ENCODE measurements around the gene ATG16L1.
A peak's percentile ranks its signal among the peaks of the same experiment; 100 is the strongest.

Gene ATG16L1

GRCh38 chr2:233240897-233241296 lies 10.6 kb upstream of the ATG16L1 start:
- Histone ChIP-seq H3K27ac (no peak overlapping the region), H3K36me3 (replicated peaks) (no peaks in the 10 kb centered on the region), H3K4me3 (ENCODE audit: low read depth, low read length) (no peak overlapping the region), H3K27me3 (replicated peaks) (no peaks in the 10 kb centered on the region)
- in situ Hi-C loops (cut with HindIII; ENCODE audit: low pct_ligation_motif_present, low sequenced_read_pairs), result loop anchor here (25.0 kb wide), 1 partner anchor 154 kb away; no protein-coding TSS in a partner anchor
- TF ChIP-seq CTCF (IDR thresholded peaks at IDR 0.05; ENCODE audit: low read depth, low read length, missing control alignments), result no peak
- no peak for DNase-seq

GRCh38 chr2:233241803-233242202 lies 9.7 kb upstream of the ATG16L1 start:
- Histone ChIP-seq H3K27ac (no peak overlapping the region), H3K27me3 (replicated peaks) (no peaks in the 10 kb centered on the region), H3K4me3 (ENCODE audit: low read depth, low read length) (no peak overlapping the region), H3K36me3 (replicated peaks) (no peaks in the 10 kb centered on the region)
- TF ChIP-seq CTCF (IDR thresholded peaks at IDR 0.05; ENCODE audit: low read depth, low read length, missing control alignments), result no peak
- DNase-seq, result no peak
- in situ Hi-C loops (cut with HindIII; ENCODE audit: low pct_ligation_motif_present, low sequenced_read_pairs), result loop anchor here (25.0 kb wide), 1 partner anchor 155 kb away; no protein-coding TSS in a partner anchor

GRCh38 chr2:233242231-233242927 lies 9.1 kb upstream of the ATG16L1 start:
- in situ Hi-C loops (cut with HindIII; ENCODE audit: low pct_ligation_motif_present, low sequenced_read_pairs), result loop anchor here (25.0 kb wide), 1 partner anchor 155 kb away; no protein-coding TSS in a partner anchor
- DNase-seq, result peak; percentile 44

GRCh38 chr2:233243348-233243747 lies 8.1 kb upstream of the ATG16L1 start:
- H3K36me3 ChIP-seq (replicated peaks), result no peaks in the 10 kb centered on the region
- no peak overlapping the region for H3K27ac ChIP-seq
- in situ Hi-C loops (cut with HindIII; ENCODE audit: low pct_ligation_motif_present, low sequenced_read_pairs), result loop anchor here (25.0 kb wide), 1 partner anchor 156 kb away; no protein-coding TSS in a partner anchor
- no peaks in the 10 kb centered on the region for H3K27me3 ChIP-seq (replicated peaks)
- no peak for DNase-seq
- H3K4me3 ChIP-seq (ENCODE audit: low read depth, low read length), result no peak overlapping the region
- TF ChIP-seq CTCF (IDR thresholded peaks at IDR 0.05; ENCODE audit: low read depth, low read length, missing control alignments), result no peak

More at GRCh38 chr2:233242231-233242927, 9.1 kb upstream of the ATG16L1 start:
- Histone ChIP-seq H3K27ac (no peak overlapping the region), H3K36me3 (replicated peaks) (no peaks in the 10 kb centered on the region), H3K27me3 (replicated peaks) (no peaks in the 10 kb centered on the region), H3K4me3 (ENCODE audit: low read depth, low read length) (no peak overlapping the region)
- no peak for TF ChIP-seq CTCF (IDR thresholded peaks at IDR 0.05; ENCODE audit: low read depth, low read length, missing control alignments)

- Histone ChIP-seq H3K36me3 (replicated peaks) (no peaks in the 10 kb centered on the region), H3K27me3 (replicated peaks) (no peaks in the 10 kb centered on the region), H3K27ac (no peak overlapping the region), H3K4me3 (ENCODE audit: low read depth, low read length) (no peak overlapping the region)
- DNase-seq, result peak; percentile 20
- in situ Hi-C loops (cut with HindIII; ENCODE audit: low pct_ligation_motif_present, low sequenced_read_pairs), result loop anchor here (25.0 kb wide), 1 partner anchor 158 kb away; no protein-coding TSS in a partner anchor
- no peak for TF ChIP-seq CTCF (IDR thresholded peaks at IDR 0.05; ENCODE audit: low read depth, low read length, missing control alignments)
These were observed 6.7 kb upstream of the ATG16L1 start for GRCh38 chr2:233244818-233245217.
